K562 (cell line): ENCODE results near the gene NEDD8.

Experiments
- CTCF ChIP-seq, 3 experiments: IDR thresholded peaks in 2 of 3; conservative IDR thresholded peaks in 1 of 3; 2 replicates each; pipeline ENCODE4 v1.5.1; 2011 to 2012; ENCODE audit warnings: low read length in 3 of 3, mild to moderate bottlenecking in 3 of 3, control low read depth in 2 of 3, improper control_type of control experiment in 1 of 3, inconsistent platforms in 1 of 3, low read depth in 1 of 3, mixed read lengths in 1 of 3, moderate library complexity in 1 of 3; ENCODE audit not compliant: insufficient read depth in 2 of 3
- ESRRA ChIP-seq: fragments of 450-650 bp; IDR thresholded peaks from 2 replicates; pipeline ENCODE4 v1.6.1; 2014; ENCODE audit warnings: low read depth, mild to moderate bottlenecking, moderate library complexity, borderline replicate concordance
- SMARCA5 ChIP-seq: fragments of 450-650 bp; IDR thresholded peaks from 2 replicates; pipeline ENCODE4 v1.6.1; 2016

GRCh38 chr14:24261256-24261968, 29.2 kb upstream of the NEDD8 start:
- TF ChIP-seq ESRRA (no peak), SMARCA5 (no peak), CTCF (IDR thresholded peaks at IDR 0.05 in 2 of 3, conservative IDR thresholded peaks at IDR 0.05 in 1 of 3; ENCODE audit: insufficient read depth in 2 of 3, low read depth in 1 of 3, low read length in 3 of 3) (no peak)
